DMS53 treated with DMSO at 0.1 percent for 48 hours (cell line): ENCODE measurements around the gene RHOH.

Source experiments
- DNase-seq: peaks from one replicate; lab custom pipeline; 2025; ENCODE audit not compliant: unreplicated experiment; lab: John Stamatoyannopoulos, UW

RHOH gene

DNA sequence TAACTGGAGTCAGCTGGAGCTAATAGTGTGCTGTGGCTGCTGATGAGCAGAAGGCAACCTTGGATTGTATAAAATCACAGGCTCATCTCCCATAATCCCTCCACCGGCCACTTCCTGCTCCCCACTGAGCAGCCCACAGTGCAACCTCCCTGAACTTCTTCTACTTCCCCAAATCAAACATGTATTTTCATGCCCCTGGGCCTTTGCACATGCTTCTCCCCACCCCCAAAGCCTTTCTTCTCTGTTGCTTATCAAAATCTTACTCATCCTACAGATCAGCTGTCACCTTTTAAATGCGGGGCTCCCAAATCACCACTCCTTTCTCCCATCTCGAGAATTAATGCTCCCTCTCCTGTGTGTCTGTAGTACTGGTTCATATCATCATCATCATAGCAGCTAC is 35.8 kb downstream of the RHOH start:
- no peak for DNase-seq

GRCh38 chr4:40233227-40233626 is 36.4 kb downstream of the RHOH start:
- DNase-seq = no peak

DNA sequence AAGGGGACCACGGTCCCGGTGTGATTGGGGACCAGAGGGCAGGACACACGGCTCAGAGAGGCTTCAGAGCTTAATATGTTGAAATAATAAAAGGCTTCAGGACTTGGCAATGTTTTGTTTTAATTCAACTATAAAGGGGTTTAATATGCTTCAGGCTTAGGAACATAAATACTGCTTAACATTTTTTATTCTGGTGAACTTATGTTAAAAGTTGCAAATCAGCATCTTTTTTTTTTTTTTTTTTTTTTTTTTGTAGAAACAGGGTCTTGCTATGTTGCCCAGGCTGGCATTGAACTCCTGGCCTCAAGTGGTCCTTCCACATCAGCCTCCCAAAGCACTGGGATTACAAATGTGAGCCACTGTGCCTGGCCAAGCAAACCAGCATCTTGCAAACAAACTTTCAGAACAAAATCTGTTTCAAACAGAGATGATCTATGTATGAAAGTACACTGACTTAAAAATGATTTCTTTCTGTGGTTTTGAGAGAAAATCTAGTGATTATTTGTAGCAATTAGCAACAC is 37.7 kb downstream of the RHOH start:
- no peak for DNase-seq

GRCh38 chr4:40238008-40238699 is 41.3 kb downstream of the RHOH start:
- DNase-seq = no peak

DNA sequence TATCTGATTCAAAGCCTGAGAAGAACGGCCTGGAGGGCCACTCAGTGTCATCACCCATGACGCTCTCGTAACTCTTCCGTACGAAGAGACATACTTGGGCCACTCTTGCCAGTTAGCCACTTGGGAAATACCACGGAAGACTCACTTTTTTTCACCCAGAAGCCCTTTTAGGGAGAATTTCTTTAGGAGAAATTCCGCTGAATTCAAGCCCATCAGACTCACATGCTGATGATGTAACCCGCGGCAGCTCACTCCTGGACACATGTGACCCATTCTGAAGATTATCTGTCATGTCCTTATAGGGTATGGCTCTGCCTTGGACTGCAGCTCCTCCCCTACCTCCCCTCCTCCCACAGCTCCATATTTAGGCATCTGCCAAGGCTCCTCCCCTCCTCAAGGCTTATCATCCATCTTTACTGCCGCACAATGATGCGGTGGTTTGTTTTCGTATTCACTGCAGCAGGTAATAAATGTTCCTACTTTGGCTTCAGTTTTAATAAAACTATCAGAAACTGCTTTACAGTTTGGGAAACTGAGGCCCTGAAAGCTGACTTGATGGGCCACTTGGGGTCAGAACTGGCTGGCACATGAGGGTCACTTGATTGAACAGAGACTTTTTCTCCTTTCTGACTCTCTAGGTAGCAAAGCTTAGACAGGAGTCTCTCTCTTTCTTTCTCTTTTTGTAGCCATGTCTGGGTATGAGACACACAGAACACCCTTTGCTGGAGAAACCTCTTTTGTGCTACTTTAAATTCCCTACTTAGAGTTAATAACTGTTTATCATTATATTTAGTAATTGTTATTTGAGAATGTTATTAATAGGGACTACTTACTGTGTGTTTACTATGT is 42.1 kb downstream of the RHOH start:
- DNase-seq = no peak

GRCh38 chr4:40240040-40240653 is 43.3 kb downstream of the RHOH start:
- DNase-seq = no peak

GRCh38 chr4:40241026-40241425 is 44.2 kb downstream of the RHOH start:
- DNase-seq = no peak

DNA sequence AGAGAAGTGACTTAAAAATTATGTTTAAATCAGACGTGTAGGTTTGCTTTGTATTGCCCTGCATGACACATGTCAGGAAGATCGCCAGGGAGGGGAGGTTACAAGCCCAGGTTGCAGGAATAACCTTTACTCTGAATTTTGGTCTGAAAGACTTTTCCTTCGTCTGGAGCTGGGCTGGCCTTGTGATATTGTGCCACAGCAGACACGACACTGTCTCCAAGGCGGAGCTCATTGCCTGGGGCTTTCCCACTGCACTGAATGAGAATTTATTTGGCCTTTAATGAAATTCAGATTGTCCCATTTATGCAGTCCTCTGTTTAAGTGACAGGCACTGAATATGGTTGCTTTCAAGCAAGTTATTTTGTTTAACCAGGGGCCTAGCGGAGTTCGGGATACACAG is 45.1 kb downstream of the RHOH start:
- DNase-seq = no peak

GRCh38 chr4:40243386-40243948 is 46.6 kb downstream of the RHOH start:
- no peak for DNase-seq

DNA sequence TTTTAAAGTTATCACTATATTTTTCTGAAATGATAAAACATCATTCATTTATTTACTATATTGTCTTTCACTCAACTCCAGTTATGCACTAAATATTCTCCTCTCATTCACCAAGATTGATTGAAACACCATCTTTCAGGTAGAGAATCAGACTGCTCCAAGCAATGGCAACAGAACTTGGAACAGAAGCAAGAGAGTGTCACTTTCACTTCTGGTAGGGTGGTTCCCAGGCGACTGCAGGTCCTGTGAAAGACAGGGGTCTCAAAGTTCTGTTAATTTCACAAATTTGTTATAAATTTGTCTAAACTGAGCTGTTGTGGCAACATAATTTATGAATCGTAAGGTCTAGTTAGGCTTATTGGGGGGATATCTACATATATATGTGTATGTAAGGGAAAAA is 47.8 kb downstream of the RHOH start:
- DNase-seq = no peak

DNA sequence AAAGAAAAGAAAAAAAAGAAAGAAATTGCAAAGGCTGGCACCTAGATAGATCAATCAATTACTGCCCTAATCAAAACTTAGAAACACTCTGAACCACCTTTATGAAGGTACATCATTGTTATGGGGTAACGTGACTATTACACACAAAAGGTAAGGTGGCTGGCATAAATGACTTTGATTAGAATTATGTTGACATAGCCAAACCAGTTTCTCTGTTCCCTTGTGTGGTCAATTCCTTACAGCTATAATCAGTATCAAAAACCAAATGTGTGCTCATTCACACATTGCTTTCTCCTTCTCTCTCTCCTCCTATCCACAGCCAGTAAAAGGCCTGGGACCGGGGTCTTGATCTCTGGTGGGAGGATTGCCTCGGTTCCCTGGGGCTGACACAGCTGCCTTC is 48.7 kb downstream of the RHOH start:
- DNase-seq = no peak

DNA sequence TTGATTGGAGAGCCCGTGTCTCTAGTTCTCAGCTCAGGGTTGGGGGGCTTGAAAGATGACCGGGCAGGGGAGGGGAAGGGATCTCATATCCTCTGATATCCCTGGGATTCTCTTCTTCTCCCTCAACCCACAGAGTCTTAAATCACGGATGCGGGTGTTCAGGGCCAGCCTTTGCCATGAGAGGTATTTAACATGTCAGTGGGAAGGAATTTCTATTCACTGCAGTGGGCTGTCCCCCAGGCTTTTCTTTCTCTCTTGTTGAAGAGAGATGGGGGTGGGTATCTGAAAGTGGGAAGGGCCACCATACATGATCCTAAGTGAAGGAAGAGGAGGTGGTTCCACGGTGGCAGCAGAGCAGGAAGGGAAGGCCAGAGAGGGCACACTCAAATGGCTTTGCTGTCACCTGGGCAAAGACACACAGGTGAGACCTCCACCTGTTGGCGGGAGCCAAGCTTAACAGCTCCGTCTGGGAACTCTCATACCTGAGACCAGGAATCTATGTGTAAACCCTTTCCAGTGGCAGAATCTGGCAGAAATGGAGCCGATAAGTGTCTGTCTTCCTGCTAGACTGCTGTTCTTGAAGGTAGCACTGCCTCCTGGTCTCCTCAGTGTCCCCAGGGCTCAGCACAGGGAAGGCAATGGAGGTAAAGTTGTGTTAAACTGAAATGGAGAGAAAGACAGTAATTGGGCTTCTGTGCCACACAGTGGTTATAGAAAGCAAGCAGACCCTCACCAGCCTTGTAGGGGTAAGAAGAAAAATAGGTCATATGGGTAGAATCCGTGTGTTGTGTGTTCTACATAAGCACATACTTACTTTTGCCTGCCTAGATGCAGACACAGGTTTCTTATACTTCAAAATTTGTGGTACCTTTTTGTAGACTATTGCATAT is 49.4 kb downstream of the RHOH start:
- DNase-seq = no peak

GRCh38 chr4:40246938-40247337 is 50.1 kb downstream of the RHOH start:
- DNase-seq = no peak

- no peak for DNase-seq
Measured at GRCh38 chr4:40247350-40247749, 50.5 kb downstream of the RHOH start.

- no peak for DNase-seq
Measured at GRCh38 chr4:40251366-40251765, 54.5 kb downstream of the RHOH start.

- no peak for DNase-seq
Measured at GRCh38 chr4:40253906-40254305, 57.1 kb downstream of the RHOH start.

GRCh38 chr4:40254608-40255392 is 58.0 kb downstream of the RHOH start:
- peak; percentile 28 for DNase-seq

GRCh38 chr4:40255393-40256281 is 58.8 kb downstream of the RHOH start:
- DNase-seq = peak; percentile 69

- DNase-seq = no peak
Measured at GRCh38 chr4:40256329-40256728, 59.5 kb downstream of the RHOH start.
